Activated T-cell treated with anti-CD3 and anti-CD28 coated beads, Interleukin-2, amount 50 U/mL, for 4 hours (primary cell): ENCODE data around the gene ASS1. TPM values are rescaled to one million over a fixed set of nuclear protein-coding genes. Genes with fewer than 3 reads are reported as not detected.
A peak's percentile ranks its signal among the peaks of the same experiment; 100 is the strongest.

Experiments
- ATAC-seq, 2 donors: fragments of 200-7000 bp; cut with Tn5 transposase; one replicate each; pipeline ENCODE4 v1.10.0; 2021
- DNase-seq: peaks from one replicate; pipeline ENCODE4 v3.0.0-alpha.2; 2020
- H3K27me3 Mint-ChIP-seq: one replicate; pipeline ENCODE4 v1.8.0; 2021; ENCODE audit warnings: low read depth, mixed read lengths
- H3K36me3 Mint-ChIP-seq: one replicate; pipeline ENCODE4 v1.8.0; 2022; ENCODE audit warnings: mixed read lengths; ENCODE audit not compliant: insufficient read depth
- H3K4me1 Mint-ChIP-seq: one replicate; pipeline ENCODE4 v1.8.0; 2021; ENCODE audit warnings: low read depth, mixed read lengths
- H3K4me3 Mint-ChIP-seq: one replicate; pipeline ENCODE4 v1.8.0; 2021; ENCODE audit warnings: mild to moderate bottlenecking, moderate library complexity, mixed read lengths
- H3K9me3 Mint-ChIP-seq: one replicate; pipeline ENCODE4 v1.8.0; 2021; ENCODE audit warnings: mixed read lengths
- total RNA-seq, 3 donors: library from RNA; stranded (reverse); gene quantifications; one replicate each; pipeline ENCODE4 v1.2.1, GENCODE V29; 2021

The ASS1 gene
- total RNA-seq, 3 donors from 2014 or later, result 1.4 to 2.6 (median 2.6) TPM

DNA sequence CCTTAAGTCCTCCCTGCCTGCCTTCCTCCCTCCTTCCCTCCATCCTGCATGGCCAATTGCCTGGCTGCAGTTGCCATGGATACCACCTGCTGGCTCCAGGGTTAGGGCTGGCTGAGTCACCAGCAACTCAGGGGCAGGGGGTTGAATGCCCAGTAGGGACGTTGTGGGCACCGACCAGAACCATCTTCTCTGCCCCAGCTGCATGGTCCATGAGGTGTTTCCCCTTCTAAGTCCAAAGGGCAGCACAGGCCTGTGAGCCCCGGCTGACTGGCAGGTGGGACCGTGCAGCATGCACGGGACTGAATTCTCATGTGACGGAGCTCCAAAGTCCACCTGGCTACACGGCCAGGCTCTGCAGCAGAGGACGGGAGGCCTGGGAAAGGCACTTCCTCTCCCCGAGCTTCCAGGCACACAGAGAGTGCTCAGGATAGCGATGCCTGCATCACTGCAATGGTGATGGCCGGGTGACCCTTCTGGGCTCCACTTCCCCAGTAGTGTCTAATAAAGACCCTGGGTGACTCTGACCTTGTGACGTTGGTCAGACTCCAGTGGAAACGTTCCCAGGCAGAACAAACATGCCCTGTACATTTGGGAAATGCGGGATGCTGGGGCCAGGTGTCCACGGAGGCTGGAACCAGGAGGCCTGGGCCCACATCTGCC lies 5.7 kb downstream of the ASS1 start:
- ATAC-seq (no peak), DNase-seq (no peak)
- Mint-ChIP-seq H3K36me3 (no peaks in the 10 kb centered on the region), H3K9me3 (no peaks in the 10 kb centered on the region), H3K4me1 (peaks cover 3% of the 10 kb centered on the region), H3K27me3 (peaks cover 25% of the 10 kb centered on the region), H3K4me3 (no peak overlapping the region)

- no peaks in the 10 kb centered on the region for H3K36me3 Mint-ChIP-seq
- H3K4me3 Mint-ChIP-seq, result no peak overlapping the region
- H3K4me1 Mint-ChIP-seq, result peaks cover 1% of the 10 kb centered on the region
- ATAC-seq, result no peak
- no peak for DNase-seq
- peaks cover 20% of the 10 kb centered on the region for H3K27me3 Mint-ChIP-seq
- H3K9me3 Mint-ChIP-seq, result no peaks in the 10 kb centered on the region
Measured at GRCh38 chr9:130451004-130451390, 6.2 kb downstream of the ASS1 start.

DNA sequence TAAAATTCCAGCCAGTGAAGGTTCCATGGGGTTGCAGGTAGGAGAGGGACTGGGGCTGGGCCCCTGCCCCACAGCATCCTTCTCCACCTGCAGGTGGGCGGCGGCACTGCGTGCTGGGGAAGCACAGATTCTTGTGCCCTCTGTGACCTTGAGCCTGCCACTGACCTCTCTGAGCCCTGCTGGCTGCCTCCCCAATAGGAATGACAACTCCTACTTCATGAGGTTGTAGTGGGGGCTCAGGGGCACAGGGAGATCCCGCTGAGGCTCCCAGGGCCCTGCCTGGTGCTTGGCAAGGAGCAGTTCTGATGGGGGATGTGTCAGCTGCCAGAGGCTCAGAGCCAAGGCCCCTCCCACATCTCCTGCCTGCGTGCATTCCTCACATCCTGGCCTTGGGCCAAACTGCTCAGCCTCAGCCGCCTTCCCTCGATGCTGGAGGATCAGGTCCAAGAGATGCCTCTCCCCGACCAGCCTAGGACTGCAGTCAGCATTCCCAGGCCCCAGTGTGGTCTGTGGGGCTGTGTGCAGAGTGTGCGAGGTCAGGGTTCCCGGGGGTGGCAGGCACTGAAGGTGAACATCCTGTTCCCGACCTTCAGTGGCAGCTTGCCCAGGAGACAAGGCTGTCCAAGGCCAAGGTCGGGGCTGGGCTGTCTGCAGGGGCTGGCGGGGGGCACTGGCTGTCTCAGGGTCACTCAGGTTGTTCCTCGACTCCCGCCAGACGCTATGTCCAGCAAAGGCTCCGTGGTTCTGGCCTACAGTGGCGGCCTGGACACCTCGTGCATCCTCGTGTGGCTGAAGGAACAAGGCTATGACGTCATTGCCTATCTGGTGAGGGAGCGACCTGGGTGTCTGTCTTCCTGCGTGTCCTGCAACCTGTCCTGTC lies 7.0 kb downstream of the ASS1 start:
- Mint-ChIP-seq H3K27me3 (peaks cover 16% of the 10 kb centered on the region), H3K4me3 (no peak overlapping the region), H3K4me1 (no peaks in the 10 kb centered on the region), H3K36me3 (no peaks in the 10 kb centered on the region), H3K9me3 (no peaks in the 10 kb centered on the region)
- ATAC-seq (peak in 1 of 2 donors; percentile 53), DNase-seq (no peak)

- Mint-ChIP-seq H3K9me3 (no peaks in the 10 kb centered on the region), H3K36me3 (no peaks in the 10 kb centered on the region), H3K4me3 (no peak overlapping the region), H3K4me1 (no peaks in the 10 kb centered on the region), H3K27me3 (peaks cover 16% of the 10 kb centered on the region)
- ATAC-seq (no peak), DNase-seq (no peak)
Measured at GRCh38 chr9:130452835-130453234, 8.1 kb downstream of the ASS1 start.

GRCh38 chr9:130453487-130453886 lies 8.7 kb downstream of the ASS1 start:
- ATAC-seq (no peak), DNase-seq (no peak)
- H3K27me3 Mint-ChIP-seq, result peaks cover 17% of the 10 kb centered on the region
- no peaks in the 10 kb centered on the region for H3K9me3 Mint-ChIP-seq
- H3K4me3 Mint-ChIP-seq, result no peak overlapping the region
- no peaks in the 10 kb centered on the region for H3K4me1 Mint-ChIP-seq
- H3K36me3 Mint-ChIP-seq, result no peaks in the 10 kb centered on the region

- peaks cover 14% of the 10 kb centered on the region for H3K27me3 Mint-ChIP-seq
- no peak overlapping the region for H3K4me3 Mint-ChIP-seq
- ATAC-seq (no peak), DNase-seq (no peak)
- H3K36me3 Mint-ChIP-seq, result no peaks in the 10 kb centered on the region
- H3K9me3 Mint-ChIP-seq, result no peaks in the 10 kb centered on the region
- no peaks in the 10 kb centered on the region for H3K4me1 Mint-ChIP-seq
Measured at GRCh38 chr9:130454096-130454811, 9.5 kb downstream of the ASS1 start.

DNA sequence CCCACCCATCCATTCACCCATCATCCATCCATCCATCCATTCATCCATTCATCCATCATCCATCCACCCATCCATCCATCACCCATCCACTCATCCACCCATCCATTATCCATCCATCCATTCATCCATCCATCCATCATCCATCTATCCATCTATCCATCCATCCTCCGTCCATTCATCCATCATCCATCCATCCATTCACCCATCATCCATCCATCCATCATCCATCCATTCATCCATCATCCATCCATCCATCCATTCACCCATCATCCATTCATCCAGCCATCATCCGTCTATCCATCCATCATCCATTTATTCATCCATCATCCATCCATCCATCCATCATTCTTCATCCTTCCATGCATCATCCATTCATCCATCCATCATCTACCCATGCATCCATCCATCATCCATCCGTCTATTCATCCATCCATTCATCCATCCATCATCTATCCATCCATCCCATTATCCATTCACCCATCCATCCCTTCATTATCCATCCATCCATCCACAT lies 10.1 kb downstream of the ASS1 start:
- ATAC-seq, result no peak

GRCh38 chr9:130458027-130458803 lies 13.5 kb downstream of the ASS1 start:
- Mint-ChIP-seq H3K9me3 (no peaks in the 10 kb centered on the region), H3K36me3 (no peaks in the 10 kb centered on the region), H3K4me3 (no peak overlapping the region), H3K27me3 (peaks cover 23% of the 10 kb centered on the region), H3K4me1 (no peaks in the 10 kb centered on the region)
- DNase-seq, result no peak
- no peak for ATAC-seq

More for the DNA sequence above, 10.1 kb downstream of the ASS1 start:
- H3K4me1 Mint-ChIP-seq, result no peaks in the 10 kb centered on the region
- no peak overlapping the region for H3K4me3 Mint-ChIP-seq
- DNase-seq, result no peak
- H3K36me3 Mint-ChIP-seq, result no peaks in the 10 kb centered on the region
- no peaks in the 10 kb centered on the region for H3K9me3 Mint-ChIP-seq
- H3K27me3 Mint-ChIP-seq, result peaks cover 12% of the 10 kb centered on the region

GRCh38 chr9:130458804-130459067 lies 14.0 kb downstream of the ASS1 start:
- no peak for ATAC-seq
- H3K4me3 Mint-ChIP-seq, result no peak overlapping the region
- H3K27me3 Mint-ChIP-seq, result peaks cover 24% of the 10 kb centered on the region
- DNase-seq, result no peak
- no peaks in the 10 kb centered on the region for H3K4me1 Mint-ChIP-seq
- no peaks in the 10 kb centered on the region for H3K9me3 Mint-ChIP-seq
- H3K36me3 Mint-ChIP-seq, result no peaks in the 10 kb centered on the region

- DNase-seq (no peak), ATAC-seq (no peak)
- H3K27me3 Mint-ChIP-seq, result peaks cover 27% of the 10 kb centered on the region
- no peaks in the 10 kb centered on the region for H3K4me1 Mint-ChIP-seq
- no peaks in the 10 kb centered on the region for H3K36me3 Mint-ChIP-seq
- no peak overlapping the region for H3K4me3 Mint-ChIP-seq
- no peaks in the 10 kb centered on the region for H3K9me3 Mint-ChIP-seq
Measured at GRCh38 chr9:130459151-130459550, 14.4 kb downstream of the ASS1 start.

DNA sequence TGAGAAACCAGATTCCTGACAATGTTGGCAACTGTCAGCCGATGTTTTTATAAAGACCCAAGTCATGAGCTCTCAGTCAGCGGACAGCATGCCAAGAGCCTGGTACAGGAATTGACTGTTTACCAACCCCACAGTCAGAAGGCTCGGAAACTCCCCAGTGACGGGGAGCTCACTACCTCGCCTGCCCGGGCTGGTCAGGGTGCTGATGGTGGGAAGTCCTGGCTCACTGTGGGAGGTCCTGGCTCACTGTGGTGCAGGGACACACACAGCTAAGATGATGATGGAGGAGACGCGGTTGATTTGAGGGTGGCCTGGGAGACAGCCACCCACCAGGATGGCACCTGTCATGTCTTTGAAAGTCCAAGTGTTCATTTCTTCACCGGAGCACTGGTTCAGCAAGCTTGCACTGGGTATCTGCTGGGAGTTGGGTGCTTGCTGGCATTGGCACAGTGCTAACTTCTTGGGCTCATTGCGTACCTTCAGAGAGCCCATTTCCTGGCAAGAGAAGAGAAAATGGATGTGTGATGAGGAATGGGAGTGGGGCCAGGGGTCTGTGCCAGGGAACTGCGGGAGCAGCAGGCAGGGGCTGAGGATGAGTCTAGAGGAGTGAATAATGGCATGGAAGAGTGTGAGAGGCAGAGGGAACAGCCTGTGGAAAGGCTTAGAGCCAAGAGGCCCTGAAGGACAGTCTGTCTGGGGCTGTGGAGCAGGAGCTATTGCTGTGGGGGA lies 15.3 kb downstream of the ASS1 start:
- H3K27me3 Mint-ChIP-seq, result peaks cover 28% of the 10 kb centered on the region
- H3K9me3 Mint-ChIP-seq, result no peaks in the 10 kb centered on the region
- no peak for ATAC-seq
- H3K4me3 Mint-ChIP-seq, result no peak overlapping the region
- DNase-seq, result no peak
- no peaks in the 10 kb centered on the region for H3K4me1 Mint-ChIP-seq
- no peaks in the 10 kb centered on the region for H3K36me3 Mint-ChIP-seq

- no peaks in the 10 kb centered on the region for H3K36me3 Mint-ChIP-seq
- H3K9me3 Mint-ChIP-seq, result no peaks in the 10 kb centered on the region
- no peaks in the 10 kb centered on the region for H3K4me1 Mint-ChIP-seq
- no peak overlapping the region for H3K4me3 Mint-ChIP-seq
- DNase-seq (peak; percentile 71), ATAC-seq (peak; percentile 69 to 77)
- H3K27me3 Mint-ChIP-seq, result peaks cover 30% of the 10 kb centered on the region
Measured at GRCh38 chr9:130461218-130461630, 16.5 kb downstream of the ASS1 start.

- ATAC-seq (no peak), DNase-seq (no peak)
- Mint-ChIP-seq H3K36me3 (no peaks in the 10 kb centered on the region), H3K4me1 (no peaks in the 10 kb centered on the region), H3K27me3 (peaks cover 34% of the 10 kb centered on the region), H3K9me3 (no peaks in the 10 kb centered on the region), H3K4me3 (no peak overlapping the region)
Measured at GRCh38 chr9:130461731-130462130, 17.0 kb downstream of the ASS1 start.
